ENCODE data around the gene KRT6C.
"Not testable (repeated sequence)": the region's sequence is repeated elsewhere in the genome, so short reads cannot be mapped to it uniquely, and the experiment has no call there.

Gene KRT6C
- 0 to 0.11 (median 0) reads per million in 18 experiments for total RNA-seq

- DNase-seq, result no peak
Observed at GRCh38 chr12:52473768-52474167, at the start of gene KRT6C. Gene KRT6C (minus strand): TSS chr12:52473805. CDS start chr12:52473737, 68 bp downstream.

DNA sequence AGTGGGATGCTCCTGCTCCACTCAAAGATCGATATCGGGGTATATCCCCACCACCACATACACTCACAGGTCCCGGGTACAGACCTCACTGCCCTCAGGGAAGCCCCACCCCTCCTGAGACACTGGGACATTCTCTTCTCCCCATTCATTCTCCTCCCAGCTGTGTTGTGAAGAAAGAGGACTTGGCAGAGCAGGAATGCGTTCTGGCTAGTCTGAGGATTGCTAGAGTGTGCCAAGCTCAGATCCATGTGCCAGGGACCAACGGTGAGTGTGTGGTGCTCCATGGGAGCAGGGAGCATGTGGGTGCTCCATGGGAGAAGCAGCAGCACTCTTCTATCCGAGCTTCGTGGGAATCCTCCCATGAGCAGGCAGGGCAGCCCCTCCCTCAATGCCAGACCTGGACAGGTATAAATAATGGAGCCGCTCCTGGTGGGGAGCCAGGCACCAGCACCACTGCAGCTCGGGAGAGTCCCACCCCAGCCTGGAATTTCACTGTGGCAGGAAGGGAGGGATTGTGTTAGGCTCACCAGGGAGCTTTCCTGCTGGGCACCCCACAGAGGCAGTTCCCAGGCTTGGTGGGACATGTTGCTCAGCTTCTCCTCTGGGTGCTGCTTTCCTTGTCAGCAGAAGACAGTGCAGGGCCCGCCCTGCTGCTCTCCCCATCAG lies 48.9 kb upstream of the KRT6C start:
- no peak for DNase-seq

- DNase-seq, result no peak
Observed at GRCh38 chr12:52521568-52522266, 48.1 kb upstream of the KRT6C start.

- DNase-seq, result no peak
Observed at GRCh38 chr12:52521175-52521567, 47.6 kb upstream of the KRT6C start.

- no peak for DNase-seq
Observed at GRCh38 chr12:52519826-52520662, 46.4 kb upstream of the KRT6C start, which contains the start of gene KRT5. Gene KRT5 (minus strand): TSS chr12:52520394. CDS start chr12:52520296, 98 bp downstream.

DNA sequence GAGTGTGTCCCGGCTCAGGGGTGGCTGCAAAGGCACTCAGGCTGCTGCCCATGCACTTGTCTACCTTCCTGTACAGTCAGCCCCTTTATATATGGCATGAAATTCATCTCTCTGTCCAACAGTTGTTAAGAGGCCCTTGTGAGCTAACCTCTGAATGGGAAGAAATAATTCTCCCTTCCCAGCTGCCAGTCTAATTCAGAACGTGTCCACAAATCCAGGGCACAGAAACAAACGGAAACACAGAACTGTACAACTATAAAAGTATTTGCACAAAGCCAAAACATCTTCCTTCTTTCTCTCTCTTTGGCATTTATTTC lies 45.7 kb upstream of the KRT6C start:
- no peak for DNase-seq

DNA sequence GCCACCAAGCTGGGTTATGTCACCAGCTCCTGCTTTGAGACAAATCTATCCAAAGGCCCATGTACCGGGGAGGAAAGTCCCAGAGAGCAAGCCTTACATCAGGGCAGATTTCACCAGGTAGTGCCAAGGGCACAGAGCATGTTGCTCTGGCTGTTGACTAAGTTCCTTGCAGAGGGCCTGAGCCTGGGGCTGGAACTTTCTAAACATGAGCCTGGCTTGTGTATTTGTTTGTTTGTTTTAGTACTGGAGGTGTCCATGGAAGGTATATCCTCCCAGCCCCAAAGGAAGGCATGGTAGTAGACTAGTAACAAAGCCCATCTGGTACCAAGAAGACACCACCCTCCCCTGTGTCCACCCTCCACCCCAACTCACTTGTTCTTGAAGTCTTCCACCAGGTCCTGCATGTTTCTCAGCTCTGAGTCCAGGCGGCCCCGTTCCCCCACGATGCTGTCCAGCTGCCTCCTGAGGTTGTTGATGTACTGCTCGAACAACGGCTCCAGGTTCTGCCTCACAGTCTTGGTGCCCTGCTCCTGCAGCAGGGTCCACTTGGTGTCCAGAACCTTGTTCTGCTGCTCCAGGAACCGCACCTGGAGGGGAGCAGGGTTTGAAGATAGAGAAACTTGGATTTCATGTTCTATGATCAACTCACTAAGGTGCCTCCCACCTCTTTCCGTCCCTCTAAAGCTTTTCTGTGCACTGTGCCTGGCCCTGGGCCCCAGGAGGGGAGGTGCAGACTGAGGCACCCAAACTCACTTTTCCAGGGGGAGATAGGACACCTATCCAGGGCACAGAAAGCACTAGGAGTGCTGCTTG lies 45.2 kb upstream of the KRT6C start:
- no peak for DNase-seq

- DNase-seq, result no peak
Observed at GRCh38 chr12:52517888-52518287, 44.3 kb upstream of the KRT6C start.

DNA sequence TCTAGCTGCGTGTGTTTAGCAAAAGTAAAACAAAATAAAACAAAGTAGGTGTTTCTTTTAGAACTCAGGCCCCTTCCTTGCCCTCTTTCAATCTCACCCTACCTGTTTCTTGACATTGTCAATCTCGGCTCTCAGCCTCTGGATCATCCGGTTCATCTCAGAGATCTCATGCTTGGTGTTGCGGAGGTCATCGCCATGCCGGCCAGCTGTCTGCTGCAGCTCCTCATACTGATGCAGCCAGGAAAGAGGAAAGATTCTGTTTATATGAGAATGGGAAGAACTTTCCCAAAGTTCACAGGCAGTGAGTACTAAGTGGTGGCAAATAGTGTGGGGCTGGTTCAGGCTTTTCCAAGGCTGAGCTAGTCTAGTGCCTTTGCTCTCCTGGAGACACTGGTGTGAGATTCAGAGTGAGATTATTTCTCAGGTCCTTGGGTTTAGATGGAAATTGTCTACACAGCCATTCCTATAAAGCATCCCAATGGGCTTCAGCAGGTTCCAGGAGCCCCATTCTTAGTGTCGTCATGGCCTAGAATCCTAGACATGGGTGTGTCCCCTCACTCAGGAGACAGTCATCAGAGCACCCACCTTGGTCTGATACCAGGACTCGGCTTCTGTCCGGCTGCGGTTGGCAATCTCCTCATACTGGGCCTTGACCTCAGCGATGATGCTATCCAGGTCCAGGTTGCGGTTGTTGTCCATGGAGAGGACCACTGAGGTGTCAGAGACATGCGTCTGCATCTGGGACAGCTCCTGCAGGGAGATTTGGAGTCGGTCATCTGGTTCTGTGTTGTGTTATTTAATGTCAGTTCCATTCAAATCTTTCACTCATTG lies 43.6 kb upstream of the KRT6C start:
- no peak for DNase-seq

GRCh38 chr12:52515927-52516831 lies 42.6 kb upstream of the KRT6C start:
- DNase-seq, result no peak

DNA sequence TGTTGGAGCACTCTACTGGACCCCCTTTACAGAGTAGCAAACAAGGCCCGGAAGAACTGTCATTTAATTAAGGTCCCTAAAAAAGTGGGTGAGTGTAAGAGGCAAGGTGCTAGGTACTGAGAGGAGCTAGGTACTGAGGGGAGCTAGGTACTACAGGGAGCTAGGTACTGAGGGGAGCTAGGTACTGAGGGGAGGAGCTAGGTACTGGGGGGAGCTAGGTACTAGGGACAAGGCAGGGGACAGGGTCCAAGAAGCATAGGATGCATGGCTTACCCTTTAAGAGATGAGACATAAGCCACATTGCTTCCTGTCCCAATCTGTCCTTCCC lies 41.7 kb upstream of the KRT6C start:
- DNase-seq, result no peak

- DNase-seq, result no peak
Observed at GRCh38 chr12:52514471-52515318, 41.1 kb upstream of the KRT6C start.

- DNase-seq, result no peak
Observed at GRCh38 chr12:52513736-52514135, 40.1 kb upstream of the KRT6C start.

DNA sequence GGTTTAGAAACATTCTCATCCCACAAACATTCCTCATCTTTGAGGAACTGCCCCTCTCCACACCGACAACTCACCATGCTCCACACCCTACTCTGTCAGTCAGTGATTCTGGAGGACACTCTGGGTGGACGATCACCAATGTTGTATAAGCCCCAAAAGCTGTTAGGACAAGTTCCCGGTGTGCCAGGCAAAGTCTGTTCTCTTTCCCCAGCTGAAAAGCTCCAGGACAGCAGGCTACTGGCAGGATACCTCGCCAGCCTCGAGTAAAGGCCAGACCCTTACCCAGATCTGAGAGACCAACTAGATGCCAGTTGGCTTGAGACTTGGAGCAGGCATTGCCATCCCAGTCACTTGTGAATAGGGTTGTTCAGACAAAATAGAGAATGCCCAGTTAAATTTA lies 34.6 kb upstream of the KRT6C start:
- no peak for DNase-seq

DNA sequence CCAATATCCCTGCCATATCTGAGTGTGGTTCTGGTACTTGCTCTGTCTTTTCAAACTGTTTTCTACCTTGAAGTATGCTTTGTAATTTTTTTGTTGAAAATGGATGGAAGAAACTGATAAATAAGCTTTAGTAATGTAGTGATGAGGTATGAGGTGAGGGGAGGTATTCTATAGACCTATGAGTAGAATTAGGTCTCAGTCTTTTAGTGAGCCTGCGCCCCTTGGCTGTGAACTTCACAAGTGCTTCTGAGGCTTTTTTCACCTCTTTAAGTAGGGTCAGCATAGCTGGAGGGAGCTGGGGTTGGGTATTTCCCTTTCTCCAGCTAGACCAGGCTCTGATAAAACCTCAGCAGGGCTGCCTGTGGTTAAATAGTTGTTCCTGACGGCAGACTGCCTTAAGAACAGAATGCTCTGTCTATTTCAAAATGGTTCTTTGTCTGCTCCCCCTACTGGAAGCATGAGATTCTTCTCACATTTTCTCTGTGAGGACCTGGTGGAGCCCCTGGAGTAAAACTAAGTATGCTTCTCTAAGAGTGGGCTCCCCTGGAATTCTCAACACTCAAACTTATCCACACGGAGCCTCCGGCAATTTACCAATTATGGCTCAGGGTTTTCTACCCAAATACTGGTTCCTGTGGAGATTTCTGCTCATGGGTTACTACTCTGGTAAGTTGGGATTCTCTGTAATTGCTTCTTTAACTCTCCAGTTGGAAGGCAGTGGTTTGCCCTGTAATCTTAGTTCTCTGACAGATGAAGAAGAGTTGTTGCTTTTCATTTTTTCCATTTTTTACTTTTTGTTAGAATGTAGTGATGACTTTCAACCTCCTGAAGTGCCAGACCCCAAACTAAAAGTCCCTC lies 33.5 kb upstream of the KRT6C start:
- DNase-seq, result peak; percentile 25 to 28

- no peak for DNase-seq
Observed at GRCh38 chr12:52502877-52503276, 29.3 kb upstream of the KRT6C start.

- no peak for DNase-seq
Observed at GRCh38 chr12:52501490-52501889, 27.9 kb upstream of the KRT6C start.

DNA sequence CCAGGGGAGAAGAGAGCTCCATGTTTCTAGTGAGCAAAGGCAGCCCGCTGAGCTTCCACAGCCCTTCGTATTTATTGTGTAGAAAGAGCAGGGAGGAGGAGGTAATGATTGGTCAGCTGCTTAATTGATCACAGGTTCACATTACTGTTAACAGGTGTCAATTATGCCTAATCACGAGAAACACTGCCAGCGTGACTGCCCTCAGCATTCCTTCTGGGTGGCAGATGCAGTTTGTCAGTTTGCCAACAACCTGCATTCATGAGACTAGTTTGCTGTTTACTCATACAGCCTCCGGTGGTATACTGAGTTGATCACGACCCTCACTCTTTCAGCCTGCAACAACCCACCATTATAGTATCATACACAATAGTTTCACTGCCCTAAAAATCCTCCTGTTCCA lies 27.0 kb upstream of the KRT6C start:
- DNase-seq, result not testable (repeated sequence)

Data from inflammatory macrophage (primary cell).